Stimulated activated CD8-positive, alpha-beta memory T cell treated with anti-CD3 and anti-CD28 coated beads, Interleukin-12 subunit alpha, Interleukin-12 subunit beta, amount 100 ng/mL, for 1 hour (primary cell): ENCODE results near the gene GGT6.
"Not testable (repeated sequence)": the region's sequence is repeated elsewhere in the genome, so short reads cannot be mapped to it uniquely, and the experiment has no call there.

Source experiments
- DNase-seq: peaks from one replicate; pipeline ENCODE4 v3.0.0-alpha.2; 2020; ENCODE audit warnings: low read depth

Gene GGT6

GRCh38 chr17:4591529-4591928 lies 31.2 kb upstream of the GGT6 start:
- DNase-seq: no peak

- DNase-seq: no peak
Observed at GRCh38 chr17:4590981-4591453, 30.6 kb upstream of the GGT6 start.

- DNase-seq: not testable (repeated sequence)
Observed at GRCh38 chr17:4590042-4590441, 29.7 kb upstream of the GGT6 start.

GRCh38 chr17:4588898-4589625 lies 28.7 kb upstream of the GGT6 start:
- DNase-seq: no peak

- no peak for DNase-seq
Observed at GRCh38 chr17:4588391-4588790, 28.0 kb upstream of the GGT6 start.

- DNase-seq: no peak
Observed at GRCh38 chr17:4587803-4588202, 27.4 kb upstream of the GGT6 start.

- DNase-seq: no peak
Observed at GRCh38 chr17:4587195-4587594, 26.8 kb upstream of the GGT6 start.

GRCh38 chr17:4586043-4586442 lies 25.7 kb upstream of the GGT6 start:
- DNase-seq: no peak

- DNase-seq: no peak
Observed at GRCh38 chr17:4585638-4585994, 25.2 kb upstream of the GGT6 start.

- DNase-seq: no peak
Observed at GRCh38 chr17:4584917-4585637, 24.7 kb upstream of the GGT6 start.

- no peak for DNase-seq
Observed at GRCh38 chr17:4584101-4584916, 23.9 kb upstream of the GGT6 start, which contains the start of gene SMTNL2. Gene SMTNL2, plus strand, starts transcription at chr17:4584529. Its CDS starts 77 bp downstream, at chr17:4584606.

GRCh38 chr17:4583782-4584100 lies 23.4 kb upstream of the GGT6 start:
- DNase-seq: no peak

GRCh38 chr17:4583206-4583605 lies 22.8 kb upstream of the GGT6 start:
- DNase-seq: no peak

- no peak for DNase-seq
Observed at GRCh38 chr17:4582691-4583090, 22.3 kb upstream of the GGT6 start.

GRCh38 chr17:4582101-4582501 lies 21.7 kb upstream of the GGT6 start:
- DNase-seq: no peak

- no peak for DNase-seq
Observed at GRCh38 chr17:4580291-4580690, 19.9 kb upstream of the GGT6 start.

- no peak for DNase-seq
Observed at GRCh38 chr17:4579678-4580077, 19.3 kb upstream of the GGT6 start.

GRCh38 chr17:4578349-4578748 lies 18.0 kb upstream of the GGT6 start:
- not testable (repeated sequence) for DNase-seq

- DNase-seq: no peak
Observed at GRCh38 chr17:4577386-4577993, 17.1 kb upstream of the GGT6 start.

- no peak for DNase-seq
Observed at GRCh38 chr17:4576729-4577322, 16.4 kb upstream of the GGT6 start.

GRCh38 chr17:4576161-4576558 lies 15.8 kb upstream of the GGT6 start:
- DNase-seq: no peak

GRCh38 chr17:4574448-4575045 lies 14.2 kb upstream of the GGT6 start:
- no peak for DNase-seq
